HG03280 (cell line): Measurements from ENCODE around the gene HOXA10.

ENCODE experiments used
- ATAC-seq: cut with Tn5 transposase; IDR thresholded peaks from one replicate; pipeline ENCODE4 v1.9.1; 2021; ENCODE audit warnings: mild to moderate bottlenecking, moderate library complexity; ENCODE audit not compliant: unreplicated experiment

The HOXA10 gene

GRCh38 chr7:27173956-27174873 lies at the start of gene HOXA10:
HOXA10 (minus strand) TSS chr7:27174320; CDS start chr7:27174306, 14 bp downstream.
- ATAC-seq: no peak

- no peak for ATAC-seq
Observed at GRCh38 chr7:27221201-27221797, 47.2 kb upstream of the HOXA10 start.

- no peak for ATAC-seq
Observed at GRCh38 chr7:27220440-27220955, 46.4 kb upstream of the HOXA10 start.

- ATAC-seq: no peak
Observed at GRCh38 chr7:27219821-27220220, 45.7 kb upstream of the HOXA10 start.

- ATAC-seq: no peak
Observed at GRCh38 chr7:27217951-27218350, 43.8 kb upstream of the HOXA10 start.

- ATAC-seq: no peak
Observed at GRCh38 chr7:27215356-27215755, 41.2 kb upstream of the HOXA10 start.

GRCh38 chr7:27214239-27214950 lies 40.3 kb upstream of the HOXA10 start:
- no peak for ATAC-seq

GRCh38 chr7:27213433-27214238 lies 39.5 kb upstream of the HOXA10 start:
- no peak for ATAC-seq

GRCh38 chr7:27212497-27213432 lies 38.6 kb upstream of the HOXA10 start:
- ATAC-seq: no peak

GRCh38 chr7:27211764-27212204 lies 37.7 kb upstream of the HOXA10 start:
- no peak for ATAC-seq

GRCh38 chr7:27211084-27211446 lies 36.9 kb upstream of the HOXA10 start:
- ATAC-seq: no peak

- ATAC-seq: no peak
Observed at GRCh38 chr7:27210441-27211083, 36.4 kb upstream of the HOXA10 start.

- no peak for ATAC-seq
Observed at GRCh38 chr7:27209933-27210440, 35.9 kb upstream of the HOXA10 start.

GRCh38 chr7:27208998-27209397 lies 34.9 kb upstream of the HOXA10 start:
- ATAC-seq: no peak

- no peak for ATAC-seq
Observed at GRCh38 chr7:27207348-27207985, 33.3 kb upstream of the HOXA10 start.

GRCh38 chr7:27205325-27206280 lies 31.5 kb upstream of the HOXA10 start:
- ATAC-seq: no peak

GRCh38 chr7:27204851-27205322 lies 30.8 kb upstream of the HOXA10 start:
- no peak for ATAC-seq
